HG02610 (cell line): Measurements from ENCODE around the gene PIAS4.
"Not testable (repeated sequence)": the region's sequence is repeated elsewhere in the genome, so short reads cannot be mapped to it uniquely, and the experiment has no call there.

ENCODE experiments used
- ATAC-seq: cut with Tn5 transposase; IDR thresholded peaks from one replicate; pipeline ENCODE4 v1.9.1; 2021; ENCODE audit warnings: mild to moderate bottlenecking, moderate library complexity; ENCODE audit not compliant: unreplicated experiment

The PIAS4 gene, protein sequence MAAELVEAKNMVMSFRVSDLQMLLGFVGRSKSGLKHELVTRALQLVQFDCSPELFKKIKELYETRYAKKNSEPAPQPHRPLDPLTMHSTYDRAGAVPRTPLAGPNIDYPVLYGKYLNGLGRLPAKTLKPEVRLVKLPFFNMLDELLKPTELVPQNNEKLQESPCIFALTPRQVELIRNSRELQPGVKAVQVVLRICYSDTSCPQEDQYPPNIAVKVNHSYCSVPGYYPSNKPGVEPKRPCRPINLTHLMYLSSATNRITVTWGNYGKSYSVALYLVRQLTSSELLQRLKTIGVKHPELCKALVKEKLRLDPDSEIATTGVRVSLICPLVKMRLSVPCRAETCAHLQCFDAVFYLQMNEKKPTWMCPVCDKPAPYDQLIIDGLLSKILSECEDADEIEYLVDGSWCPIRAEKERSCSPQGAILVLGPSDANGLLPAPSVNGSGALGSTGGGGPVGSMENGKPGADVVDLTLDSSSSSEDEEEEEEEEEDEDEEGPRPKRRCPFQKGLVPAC

GRCh38 chr19:4007021-4007835 is at the start of gene PIAS4:
TSS of gene PIAS4 (plus strand) at chr19:4007736. CDS start at chr19:4007761, 25 bp downstream.
- peak; percentile 79 for ATAC-seq

GRCh38 chr19:3958836-3959765 is 48.4 kb upstream of the PIAS4 start:
- no peak for ATAC-seq

GRCh38 chr19:3959766-3960131 is 47.8 kb upstream of the PIAS4 start:
- no peak for ATAC-seq

DNA sequence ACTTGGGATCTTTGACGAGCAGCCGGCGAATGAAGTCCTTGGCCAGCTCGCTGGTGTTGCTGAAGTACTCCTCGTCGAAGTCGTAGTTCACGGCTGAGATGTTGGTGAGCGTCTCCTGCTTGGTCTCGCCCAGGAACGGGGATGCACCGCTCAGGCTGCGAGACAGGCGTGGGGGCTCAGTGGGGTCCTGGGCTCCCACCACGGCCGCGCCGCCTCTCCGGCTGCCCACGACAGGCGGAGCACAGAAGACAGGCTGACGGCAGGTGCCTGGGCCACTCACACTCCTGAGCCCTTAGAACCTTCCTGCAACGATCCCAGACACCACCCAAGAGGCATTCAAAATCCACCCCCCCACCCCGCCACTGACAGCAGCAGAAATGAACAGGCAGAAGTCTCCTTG is 46.5 kb upstream of the PIAS4 start:
- ATAC-seq = no peak

DNA sequence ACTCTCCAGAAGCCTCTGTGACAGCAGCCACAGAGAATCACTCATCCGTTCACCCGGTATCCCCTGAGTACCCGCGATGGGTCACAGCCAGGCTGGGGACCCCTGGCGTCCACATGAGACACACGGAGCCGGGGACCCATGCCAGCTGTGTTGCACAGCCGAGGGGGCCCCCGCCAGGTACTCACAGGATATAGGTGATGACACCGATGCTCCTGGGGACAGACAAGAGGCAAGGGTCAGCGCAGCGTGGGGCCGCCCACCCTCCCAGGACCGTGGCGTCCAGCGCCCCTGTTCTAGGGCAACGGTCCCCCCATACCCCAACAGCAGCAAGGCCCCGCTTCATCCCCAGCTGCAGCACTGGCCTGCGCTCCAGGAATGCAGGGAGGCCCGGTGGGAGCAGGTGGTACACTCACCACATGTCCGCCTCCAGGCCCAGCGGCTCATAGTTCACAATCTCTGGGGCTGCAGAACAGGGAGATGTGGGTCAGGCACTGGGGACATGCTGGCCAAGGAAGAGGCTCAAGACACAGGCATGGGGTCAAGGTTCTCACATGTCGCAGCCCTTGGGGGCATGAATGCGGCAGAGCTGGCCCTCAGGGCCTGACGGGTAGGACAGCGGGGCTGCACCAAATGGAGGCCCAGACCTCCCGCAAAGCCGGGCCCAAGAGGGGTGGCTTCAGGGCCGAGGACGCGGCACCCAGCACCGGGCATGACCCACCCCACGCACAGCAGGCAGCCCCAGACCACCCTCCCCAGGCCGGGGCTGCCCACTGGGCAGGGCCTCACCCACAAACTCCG is 43.9 kb upstream of the PIAS4 start:
- no peak for ATAC-seq

DNA sequence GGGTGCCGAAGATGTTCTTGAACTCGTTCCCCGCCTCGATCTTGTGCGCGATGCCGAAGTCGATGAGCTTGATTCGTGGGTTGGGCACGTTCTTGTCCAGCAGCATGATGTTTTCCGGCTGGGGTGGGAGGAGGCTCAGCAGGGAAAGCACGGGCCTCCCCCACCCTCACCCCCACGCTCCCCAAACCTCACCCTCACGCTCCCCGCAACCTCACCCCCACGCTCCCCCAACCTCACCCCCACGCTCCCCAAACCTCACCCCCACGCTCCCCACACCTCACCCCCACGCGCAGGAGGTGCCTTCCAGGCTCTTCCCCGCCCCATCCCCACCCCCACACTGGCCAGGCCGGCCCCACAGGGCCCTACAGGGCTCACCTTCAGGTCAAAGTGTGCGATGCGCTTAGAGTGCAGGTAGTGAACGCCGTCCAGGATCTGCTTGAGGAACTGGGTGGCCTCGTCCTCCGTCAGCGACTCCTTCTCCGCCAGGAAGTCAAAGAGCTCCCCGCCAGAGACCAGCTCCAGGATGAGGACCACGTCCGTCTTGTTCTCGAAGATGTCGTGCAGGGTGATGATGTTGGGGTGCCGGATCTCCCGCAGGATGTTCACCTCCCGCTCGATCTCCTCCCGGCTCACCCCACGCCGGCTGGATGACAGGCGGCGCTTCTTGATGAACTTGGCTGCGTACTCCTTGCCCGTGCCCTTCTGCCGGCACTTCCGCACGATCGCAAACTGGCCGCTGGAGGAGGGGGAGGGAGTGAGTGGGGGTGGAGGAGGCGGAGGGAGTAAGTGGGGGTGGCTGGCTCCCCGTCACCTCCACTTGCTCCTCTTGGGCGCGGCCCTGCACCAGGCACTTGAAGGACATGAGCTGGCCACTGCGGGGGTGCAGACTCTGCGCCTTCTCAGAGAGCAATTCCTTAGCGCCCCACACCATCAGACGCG is 43.0 kb upstream of the PIAS4 start:
- ATAC-seq = no peak

DNA sequence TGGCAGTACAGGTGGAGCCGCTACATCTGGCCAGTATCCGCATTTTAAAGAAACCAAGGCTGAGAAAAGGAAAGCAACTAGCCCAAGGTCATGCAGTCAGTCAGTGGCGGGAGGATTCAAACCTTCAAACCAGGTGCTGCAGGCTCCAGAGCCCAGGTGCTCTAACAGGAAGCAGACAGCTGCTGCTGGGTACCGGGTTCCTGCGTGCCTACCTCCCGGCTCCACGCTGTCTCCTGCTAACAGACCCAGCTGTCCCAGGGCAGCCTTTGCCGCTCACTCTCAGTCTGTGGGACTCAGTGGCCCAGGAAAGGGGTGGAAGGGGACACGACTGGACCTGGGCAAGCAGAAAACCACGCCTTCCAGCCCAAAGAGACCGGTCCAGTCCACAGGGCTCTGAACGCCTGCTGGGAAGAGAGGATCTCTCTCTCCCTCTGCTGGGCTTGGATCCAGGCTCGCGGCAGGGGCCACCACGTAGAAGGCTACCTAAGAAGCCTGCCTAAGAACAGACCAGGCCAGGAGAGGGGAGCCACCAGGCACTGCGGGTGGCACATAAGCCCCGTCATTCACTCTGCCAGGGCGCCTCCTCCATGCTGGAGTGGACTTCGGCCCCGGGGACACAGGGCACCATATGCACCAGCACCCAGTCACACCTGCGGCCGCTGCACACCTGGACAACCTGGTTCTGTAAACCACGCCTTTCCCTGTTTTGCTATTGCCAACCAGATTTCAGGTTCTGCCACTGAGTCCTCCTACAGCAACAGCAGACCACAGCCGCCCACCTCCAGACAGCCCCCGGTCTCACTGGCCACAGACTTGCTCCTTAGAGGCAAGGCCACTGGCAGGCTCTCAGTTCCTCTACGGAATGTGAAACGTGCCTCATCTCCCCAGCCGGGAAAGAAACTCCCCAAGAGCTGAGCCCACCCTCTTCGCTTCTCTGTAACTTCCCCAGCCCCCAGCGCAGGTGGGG is 41.2 kb upstream of the PIAS4 start:
- no peak for ATAC-seq

DNA sequence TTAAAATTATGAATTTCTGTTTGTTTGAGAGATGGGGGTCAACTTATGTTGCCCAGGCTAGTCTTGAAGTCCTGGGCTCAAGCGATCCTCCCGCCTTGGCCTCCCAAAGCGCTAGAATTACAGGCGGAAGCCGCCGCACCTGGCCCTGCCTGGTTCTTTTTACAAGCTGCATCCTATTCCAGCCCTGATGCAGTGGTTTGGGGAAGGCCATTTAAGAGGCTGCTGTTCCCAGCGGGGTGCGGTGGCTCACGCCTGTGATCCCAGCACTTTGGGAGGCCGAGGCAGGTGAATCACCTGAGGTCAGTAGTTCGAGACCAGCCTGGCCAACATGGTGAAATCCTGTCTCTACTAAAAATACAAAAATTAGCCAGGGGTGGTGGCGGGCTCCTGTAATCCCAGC is 39.6 kb upstream of the PIAS4 start:
- not testable (repeated sequence) for ATAC-seq

GRCh38 chr19:3968556-3969434 is 38.7 kb upstream of the PIAS4 start:
- no peak for ATAC-seq

GRCh38 chr19:3969435-3970312 is 37.9 kb upstream of the PIAS4 start:
- no peak for ATAC-seq

DNA sequence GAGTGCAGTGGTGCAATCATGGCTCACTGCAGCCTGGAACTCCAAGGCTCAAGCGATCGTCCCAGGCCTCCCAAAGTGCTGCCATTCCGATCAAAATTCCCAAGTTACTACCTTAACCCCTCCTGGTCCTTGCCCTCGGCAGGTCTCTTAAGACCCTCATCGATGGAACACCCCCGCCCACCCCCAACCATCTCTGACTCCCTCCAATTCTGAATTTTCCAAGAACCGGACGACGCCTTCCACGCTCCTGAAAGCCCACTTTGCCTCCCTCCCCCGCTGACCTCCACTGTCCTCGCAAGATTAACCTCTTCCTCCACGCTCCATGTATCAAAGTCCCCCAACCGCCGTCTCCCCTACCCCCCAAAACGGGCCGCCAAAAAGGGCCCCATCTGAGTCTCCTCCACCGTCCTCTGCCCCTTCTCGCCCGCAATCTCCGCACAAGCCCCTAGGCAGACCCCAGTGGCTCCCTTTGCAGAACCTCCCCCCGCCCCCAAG is 37.2 kb upstream of the PIAS4 start:
- no peak for ATAC-seq

DNA sequence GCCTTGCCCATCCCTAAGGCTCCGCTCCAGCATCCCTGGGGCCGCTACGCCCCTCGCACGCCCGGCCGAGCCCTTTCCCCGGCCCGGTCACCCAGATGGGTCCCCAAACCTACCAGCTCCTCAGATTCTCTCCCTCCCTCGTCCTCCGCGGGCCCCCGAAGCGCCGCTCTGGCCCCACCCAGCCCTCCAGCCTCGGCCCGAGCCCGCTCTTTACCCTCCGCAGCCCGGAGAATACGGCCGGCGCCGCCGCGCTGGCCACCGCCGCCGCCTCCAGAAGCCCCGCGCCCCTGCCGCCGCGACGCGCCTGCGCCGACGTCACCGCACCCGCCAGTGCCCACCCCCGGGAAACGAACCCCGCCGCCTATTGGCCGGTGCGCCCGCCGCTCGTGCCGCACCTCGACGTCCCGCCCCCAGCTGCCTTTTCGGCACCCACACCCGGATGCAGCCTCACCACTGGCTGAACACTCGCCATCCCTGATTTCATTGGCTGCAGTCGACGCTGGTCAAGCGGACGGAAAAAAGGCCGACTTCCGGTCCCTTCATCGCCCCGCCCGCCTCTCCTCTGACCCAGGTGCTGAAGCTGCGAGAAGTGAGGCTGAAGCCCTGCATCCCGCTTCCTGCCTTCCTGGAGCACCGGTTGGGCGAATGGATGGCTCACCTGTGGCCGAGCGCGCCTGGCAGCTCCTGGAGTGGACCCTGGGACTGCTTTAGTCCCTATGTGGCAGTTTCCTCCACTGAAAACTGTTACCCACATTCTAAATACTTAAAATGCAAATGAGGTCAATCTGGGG is 36.5 kb upstream of the PIAS4 start, which contains the start of gene DAPK3:
Gene DAPK3 (minus strand): TSS at position 292 of the 791 bp plus-strand sequence. CDS start 1,364 bp downstream, outside the sequence.
- peak; percentile 89 for ATAC-seq

DNA sequence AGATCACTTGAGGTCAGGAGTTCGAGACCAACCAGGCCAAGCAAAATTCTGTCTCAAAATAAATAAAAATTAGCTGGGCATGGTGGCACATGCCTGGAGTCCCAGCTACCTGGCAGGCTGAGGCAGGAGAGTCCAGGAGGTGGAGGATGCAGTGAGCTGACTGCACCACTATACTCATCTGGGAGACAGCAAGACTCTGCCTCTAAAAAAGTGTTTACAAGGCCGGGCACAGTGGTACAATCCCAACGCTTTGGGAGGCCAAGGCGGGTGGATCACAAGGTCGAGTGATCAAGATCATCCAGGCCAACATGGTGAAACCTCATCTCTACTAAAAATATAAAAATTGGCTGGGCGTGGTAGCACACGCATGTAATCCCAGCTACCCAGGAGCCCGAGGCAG is 32.4 kb upstream of the PIAS4 start:
- no peak for ATAC-seq

DNA sequence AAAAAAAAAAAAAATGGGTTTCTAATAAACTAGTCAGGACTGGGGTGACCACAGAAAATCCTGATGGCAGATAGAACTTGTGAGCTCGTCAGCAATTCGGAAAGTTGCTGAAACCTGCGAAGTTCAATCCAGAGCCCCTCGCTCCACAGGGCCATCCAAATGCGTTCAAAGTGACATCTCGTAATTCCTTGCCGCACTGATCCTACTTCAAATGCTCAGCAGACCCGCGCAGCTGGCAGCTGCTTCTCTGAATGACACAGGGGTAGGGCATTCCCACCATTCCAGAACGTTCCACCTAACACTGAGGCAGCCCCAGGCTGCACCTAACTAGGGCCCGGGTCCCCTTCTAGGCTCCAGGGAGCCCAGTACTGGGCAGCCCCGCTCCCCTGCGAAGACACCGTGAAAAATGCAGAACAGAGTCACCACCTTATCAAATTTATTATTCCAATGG is 31.9 kb upstream of the PIAS4 start:
- no peak for ATAC-seq
